HG03432 (cell line): ENCODE results near the gene PSMA8.
A peak's percentile ranks its signal among the peaks of the same experiment; 100 is the strongest.
"Not testable (repeated sequence)": the region's sequence is repeated elsewhere in the genome, so short reads cannot be mapped to it uniquely, and the experiment has no call there.

Experiments used
- ATAC-seq: cut with Tn5 transposase; IDR thresholded peaks from one replicate; pipeline ENCODE4 v1.9.1; 2021; ENCODE audit warnings: mild to moderate bottlenecking, moderate library complexity; ENCODE audit not compliant: unreplicated experiment

The PSMA8 gene

DNA sequence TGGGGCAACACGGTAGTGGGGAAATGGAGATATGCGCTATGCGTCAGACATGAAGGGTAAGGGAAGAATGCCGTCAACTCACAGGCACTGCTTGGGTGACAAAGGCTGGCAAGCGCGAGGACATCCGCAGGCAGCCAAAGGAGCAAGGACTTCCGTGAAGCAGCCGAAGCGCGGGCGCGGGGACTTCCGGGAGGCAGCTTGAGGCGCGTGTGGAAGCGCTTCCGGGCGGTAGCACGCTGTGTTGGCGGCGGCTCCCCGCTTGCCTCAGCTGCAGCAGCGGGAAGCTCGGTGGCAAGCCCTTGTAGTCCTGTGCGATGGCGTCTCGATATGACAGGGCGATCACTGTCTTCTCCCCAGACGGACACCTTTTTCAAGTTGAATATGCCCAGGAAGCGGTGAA lies at the start of gene PSMA8:
TSS of gene PSMA8 (plus strand) at position 218 of the 400 bp plus-strand sequence. CDS start at position 315, 97 bp downstream.
- no peak for ATAC-seq

DNA sequence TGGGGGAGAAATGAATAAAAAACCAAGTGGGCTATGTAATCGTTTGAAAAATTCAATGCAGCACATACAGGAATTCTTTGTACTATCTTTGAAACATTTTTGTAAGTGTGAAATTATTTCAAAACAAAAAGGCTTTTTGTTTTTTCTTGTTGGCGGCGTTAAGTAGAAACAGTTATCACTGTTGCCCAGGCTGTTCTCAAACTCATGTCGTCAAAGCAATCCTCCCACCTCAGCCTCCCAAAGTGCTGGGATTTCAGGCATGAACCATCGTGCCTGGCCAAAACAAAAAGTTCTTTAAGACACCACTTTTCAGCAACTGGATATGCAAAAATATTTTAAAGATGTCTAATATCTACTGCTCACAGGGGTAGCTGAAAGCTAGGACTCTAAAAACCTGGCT lies 48.6 kb upstream of the PSMA8 start:
- no peak for ATAC-seq

DNA sequence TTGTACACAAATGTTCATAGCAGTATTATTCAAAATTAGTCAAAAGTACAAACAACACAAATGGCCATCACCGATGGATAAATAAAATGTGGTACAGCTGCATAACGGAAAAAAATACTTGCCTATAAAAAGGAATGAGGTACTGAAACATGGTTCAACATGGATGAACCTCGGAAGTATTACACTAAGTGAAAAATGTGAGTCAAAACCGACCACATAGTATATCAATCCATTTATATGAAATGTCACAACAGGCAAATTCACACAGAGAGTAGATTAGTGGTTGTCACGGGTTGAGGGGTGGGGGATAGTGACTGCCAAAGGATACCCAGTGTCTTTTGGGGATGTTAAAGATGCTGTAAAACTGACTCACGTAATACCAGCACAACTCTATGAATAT lies 46.7 kb upstream of the PSMA8 start:
- no peak for ATAC-seq

DNA sequence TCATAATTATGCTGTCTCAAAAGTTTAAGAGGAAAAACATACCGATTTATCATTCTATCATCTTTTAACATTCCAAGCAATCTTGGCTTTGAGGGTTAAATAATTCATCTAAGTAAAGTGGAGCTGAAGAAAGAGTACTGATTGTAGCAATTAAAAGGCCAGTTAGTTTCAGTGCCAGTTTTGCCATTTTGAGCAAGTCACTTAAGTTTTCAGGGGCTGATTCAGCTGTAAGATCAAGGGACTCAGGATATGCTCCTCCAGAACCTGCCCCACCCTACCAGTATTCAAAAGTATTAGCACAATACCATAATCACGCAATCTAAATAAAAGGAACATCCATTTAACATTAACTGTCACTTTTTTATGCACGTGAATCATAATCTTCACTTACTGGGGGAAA lies 45.2 kb upstream of the PSMA8 start:
- no peak for ATAC-seq

DNA sequence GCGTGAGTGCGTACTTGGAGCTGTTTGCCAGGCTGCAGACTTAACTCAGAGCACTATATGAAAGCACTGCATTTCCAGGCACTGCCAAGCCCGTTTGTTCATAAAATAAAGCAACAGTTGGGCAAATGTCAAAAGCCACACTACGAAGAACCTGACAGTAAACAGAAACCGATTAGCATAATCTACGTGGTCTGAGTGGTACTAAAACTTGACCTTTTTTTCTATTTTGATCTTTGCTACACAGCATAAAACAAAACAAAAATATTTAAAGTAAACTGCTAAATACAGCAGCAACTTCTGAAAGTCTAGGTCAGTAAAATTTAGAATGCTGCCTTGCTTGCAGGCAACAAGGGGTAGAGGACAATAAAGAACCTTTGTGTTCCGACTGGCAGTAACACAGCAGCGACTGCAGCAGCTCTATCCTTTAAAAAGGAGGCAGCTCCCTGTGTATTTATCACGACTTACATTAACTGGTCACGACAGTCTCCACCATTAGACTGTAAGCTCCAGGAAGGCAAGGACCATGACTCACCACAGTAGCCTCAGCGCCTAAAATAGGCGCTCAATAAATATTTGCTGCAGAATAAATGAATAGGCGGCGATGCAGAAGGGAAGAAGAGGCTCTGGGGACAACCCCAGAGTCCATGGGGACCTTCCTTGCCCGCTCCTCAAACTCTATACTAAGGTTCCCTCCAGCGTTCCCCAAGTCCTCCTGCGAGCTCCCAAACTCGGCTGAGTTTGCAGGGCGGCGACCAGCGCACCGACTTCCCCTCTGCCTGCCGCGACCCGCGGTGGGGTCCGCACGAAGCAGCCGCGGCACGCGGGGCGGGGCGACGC lies 44.2 kb upstream of the PSMA8 start:
- peak; percentile 0 for ATAC-seq

DNA sequence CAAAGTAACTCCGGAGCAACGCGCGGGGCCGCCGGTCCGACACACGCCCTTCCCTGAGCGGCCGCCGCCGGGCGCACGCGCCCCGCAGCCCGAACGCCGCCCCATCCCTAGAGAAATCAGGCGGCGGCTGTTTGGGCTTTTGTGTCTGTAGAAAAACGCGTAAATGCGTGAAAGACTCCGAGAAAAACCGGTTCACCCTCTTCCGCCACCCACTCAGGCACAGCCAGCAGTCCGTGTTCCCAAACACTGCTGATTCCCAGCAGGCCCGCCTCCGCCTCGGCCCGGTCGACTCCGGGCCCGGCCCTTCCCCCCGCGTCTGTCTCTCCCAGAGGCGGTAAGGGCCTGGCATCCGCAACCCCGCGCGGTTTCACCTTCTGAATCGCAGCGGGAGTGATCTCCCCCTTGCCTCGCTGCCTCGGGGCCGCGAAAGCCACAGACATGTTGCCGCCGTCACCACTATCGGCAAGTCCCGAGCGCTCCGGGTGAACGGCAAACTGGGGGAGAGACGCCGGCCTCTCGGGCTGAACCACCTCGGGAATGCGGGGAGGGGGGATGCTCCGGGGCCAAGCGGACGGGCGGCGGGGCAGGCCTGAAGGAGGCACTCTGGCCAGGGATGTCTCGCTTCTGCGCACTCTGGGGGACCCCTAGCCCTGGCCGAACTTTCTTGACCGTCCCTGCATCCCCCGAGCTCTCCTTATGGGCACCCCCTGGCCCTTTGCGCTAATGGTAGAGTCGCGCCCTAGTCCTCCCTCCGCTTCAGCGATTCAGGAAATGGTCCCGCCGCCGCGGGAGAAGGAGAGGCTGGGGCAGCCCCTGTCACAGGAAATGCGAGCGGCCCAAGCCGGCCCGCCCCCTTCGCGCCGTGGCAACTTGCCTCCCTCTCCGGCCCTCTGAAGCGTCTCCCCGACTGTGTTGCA lies 43.3 kb upstream of the PSMA8 start, which contains the start of gene SS18:
TSS of gene SS18 (minus strand) at position 484 of the 917 bp plus-strand sequence. CDS start at position 440, 44 bp downstream.
- ATAC-seq: peak; percentile 84

DNA sequence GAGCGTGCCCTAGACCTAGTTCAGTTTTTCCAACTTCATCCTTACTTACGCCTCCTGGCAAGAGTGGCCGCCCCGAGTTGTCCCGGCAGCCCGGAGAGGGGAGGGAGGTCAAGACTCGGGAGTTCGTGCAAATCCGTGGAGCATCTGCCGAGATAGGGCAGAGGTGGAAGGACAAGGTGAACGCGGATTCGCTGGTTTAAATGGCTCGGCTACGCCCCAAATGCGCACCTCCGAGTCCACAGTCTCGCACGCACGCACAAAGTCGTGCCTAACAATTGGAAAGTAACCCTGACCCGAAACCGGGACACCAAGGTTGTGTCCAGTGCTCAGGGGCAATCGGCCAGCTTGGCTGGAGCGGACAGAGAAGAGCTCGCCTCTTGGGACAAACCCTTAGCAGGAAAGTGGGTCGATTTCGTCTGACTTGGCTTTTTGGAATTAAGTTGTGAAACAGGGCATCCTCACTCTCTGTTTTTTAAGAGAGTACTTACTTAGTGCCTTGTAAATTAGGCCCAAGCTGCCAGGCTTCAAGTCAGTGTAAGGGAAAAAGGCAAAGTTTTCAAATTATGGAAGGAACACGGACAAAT lies 42.5 kb upstream of the PSMA8 start:
- peak; percentile 52 for ATAC-seq

DNA sequence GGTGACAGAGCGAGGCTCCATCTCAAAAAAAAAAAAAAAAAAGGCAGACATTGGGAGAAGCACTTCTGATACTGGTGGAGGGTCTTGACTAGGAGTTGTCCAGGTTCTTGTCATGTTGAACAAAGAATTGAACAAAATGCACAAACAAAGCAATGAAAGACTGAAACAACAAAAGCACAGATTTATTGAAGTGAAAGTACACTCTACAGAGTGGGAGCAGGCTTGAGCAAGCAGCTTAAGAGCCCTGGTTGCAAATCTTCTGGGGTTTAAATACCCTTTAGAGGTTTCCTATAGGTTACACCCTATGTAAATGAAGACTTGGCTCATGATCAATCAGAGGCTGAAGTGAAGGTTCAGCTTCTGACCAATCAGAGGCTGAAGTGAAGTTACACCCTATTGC lies 36.8 kb upstream of the PSMA8 start:
- no peak for ATAC-seq

DNA sequence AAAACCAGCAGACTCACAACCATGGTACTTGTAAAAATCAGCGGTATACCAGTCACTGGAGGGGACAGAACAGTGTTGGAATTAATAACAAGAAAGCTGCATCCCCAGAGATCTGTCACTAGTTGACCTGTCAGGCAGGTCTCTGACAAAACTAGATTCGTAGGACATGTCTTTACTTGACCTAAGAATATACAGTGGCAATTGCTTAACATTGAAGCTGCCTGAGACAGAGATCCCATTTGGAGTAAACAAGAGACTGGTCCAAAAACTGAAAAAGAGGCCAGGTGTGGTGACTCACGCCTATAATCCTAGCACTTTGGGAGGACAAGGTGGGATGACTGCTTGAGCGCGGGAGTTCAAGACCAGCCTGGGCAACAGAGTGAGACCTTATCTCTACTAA lies 36.1 kb upstream of the PSMA8 start:
- ATAC-seq: no peak

DNA sequence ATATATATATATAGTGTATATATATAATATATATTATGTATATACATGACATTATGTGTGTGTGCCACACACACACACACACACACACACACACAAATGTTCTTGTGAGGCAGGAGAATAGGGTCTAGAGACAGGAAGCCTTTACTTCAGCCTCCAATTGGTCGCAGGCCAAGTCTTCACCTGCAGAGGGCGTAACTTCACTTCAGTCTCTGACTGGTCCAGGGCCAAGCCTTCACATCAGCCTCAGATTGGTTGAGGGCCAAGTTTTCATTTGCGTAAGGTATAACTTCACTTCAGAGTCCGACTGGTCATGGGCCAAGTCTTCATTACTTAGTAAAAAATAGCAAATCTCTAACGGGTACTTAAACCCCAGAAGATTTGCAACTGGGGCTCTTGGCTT lies 30.1 kb upstream of the PSMA8 start:
- ATAC-seq: no peak

DNA sequence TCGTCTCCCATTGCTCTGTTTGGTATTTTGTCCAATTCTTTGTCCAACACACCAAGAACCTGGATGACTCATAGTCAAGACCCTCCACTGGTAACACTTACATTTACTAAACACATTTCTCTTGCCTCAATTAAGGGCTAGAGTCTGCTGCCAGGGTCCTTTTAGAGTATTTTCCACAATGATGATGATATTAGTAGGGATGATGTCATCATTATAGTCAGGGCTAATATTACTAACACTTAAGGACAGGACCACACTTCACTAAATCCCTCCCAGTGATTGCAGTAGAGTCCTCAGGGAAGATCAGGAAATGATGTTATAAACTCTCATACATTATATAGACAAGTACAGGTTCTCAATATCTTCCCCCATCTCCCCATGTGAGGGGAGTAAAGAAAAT lies 29.6 kb upstream of the PSMA8 start:
- ATAC-seq: no peak

DNA sequence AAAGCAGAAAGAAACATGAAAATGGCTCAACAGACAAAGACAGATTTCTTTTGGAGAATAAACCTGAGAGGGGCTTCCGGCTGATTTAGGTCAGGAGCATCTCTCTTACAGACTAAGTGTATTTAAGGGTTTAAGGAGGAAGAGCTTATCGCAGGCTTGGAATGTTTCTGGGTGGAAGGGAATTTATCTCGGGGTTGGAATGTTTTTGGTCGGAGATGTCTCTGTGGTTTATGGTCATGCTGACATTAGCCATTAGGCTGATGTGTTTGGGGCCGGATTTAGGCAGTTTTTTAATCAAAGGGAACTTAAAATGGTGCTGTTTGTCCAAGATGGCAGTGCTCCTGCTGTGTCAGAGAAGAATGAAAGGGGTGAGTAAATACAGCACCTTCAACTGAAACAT lies 14.4 kb upstream of the PSMA8 start:
- no peak for ATAC-seq

DNA sequence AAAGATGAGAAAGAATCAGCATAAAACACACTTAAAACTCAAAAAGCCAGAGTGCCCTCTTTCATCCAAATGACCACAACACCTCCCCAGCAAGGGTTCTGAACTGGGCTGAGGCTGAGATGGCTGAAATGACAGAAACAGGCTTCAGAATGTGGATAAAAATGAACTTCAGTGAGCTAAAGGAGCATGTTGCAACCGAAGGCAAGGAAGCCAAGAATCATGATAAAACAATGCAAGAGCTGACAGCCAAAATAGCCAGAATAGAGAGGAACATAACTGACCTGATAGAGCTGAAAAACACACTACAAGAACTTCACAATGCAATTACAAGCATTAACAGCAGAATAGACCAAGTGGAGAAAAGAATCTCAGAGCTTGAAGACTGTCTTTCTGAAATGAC lies 12.2 kb upstream of the PSMA8 start:
- no peak for ATAC-seq

DNA sequence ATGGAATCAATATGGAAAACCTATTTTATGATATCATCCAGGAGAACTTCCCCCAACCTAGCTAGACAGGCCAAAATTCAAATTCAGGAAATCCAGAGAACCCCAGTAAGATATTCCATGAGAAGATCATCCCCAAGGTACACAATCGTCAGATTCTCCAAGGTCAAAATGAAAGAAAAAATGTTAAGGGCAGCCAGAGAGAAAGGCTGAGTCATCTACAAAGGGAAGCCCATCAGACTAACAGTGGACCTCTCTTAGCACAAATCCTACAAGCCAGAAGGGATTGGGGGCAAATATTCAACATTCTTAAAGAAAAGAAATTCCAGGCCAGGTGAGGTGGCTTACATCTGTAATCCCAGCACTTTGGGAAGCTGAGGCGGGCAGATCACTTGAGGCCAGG lies 11.7 kb upstream of the PSMA8 start:
- ATAC-seq: not testable (repeated sequence)

DNA sequence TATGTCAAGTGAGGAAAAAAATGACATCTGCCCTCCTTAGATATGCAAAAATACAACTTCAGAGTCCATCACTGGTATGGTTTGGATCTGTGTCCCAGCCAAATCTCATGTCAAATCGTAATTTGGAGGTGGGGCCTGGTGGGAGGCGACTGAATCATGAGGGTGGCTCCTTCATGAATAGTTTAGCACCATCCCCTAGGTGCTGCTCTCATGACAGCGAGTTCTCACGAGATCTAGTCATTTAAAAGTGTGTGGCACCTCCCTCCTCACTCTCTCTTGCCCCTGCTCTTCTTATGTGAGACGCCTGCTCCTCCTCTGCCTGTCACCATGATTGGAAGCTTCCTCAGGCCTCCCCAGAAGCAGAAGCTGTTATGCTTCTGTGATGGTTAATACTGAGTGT lies 5.9 kb upstream of the PSMA8 start:
- no peak for ATAC-seq

DNA sequence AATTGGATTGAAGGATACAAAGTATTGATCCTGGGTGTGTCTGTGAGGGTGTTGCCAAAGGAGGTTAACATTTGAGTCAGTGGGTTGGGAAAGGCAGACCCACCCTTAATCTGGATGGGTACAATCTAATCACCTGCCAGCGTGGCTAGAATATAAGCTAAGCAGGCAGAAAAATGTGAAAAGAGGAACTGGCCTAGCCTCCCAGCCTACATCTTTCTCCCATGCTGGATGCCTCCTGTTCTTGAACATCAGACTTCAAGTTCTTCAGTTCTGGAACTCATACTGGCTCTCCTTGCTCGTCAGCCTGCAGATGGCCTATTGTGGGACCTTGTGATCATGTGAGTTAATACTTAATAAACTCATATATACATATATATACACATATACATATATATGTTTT lies 5.5 kb upstream of the PSMA8 start:
- not testable (repeated sequence) for ATAC-seq

DNA sequence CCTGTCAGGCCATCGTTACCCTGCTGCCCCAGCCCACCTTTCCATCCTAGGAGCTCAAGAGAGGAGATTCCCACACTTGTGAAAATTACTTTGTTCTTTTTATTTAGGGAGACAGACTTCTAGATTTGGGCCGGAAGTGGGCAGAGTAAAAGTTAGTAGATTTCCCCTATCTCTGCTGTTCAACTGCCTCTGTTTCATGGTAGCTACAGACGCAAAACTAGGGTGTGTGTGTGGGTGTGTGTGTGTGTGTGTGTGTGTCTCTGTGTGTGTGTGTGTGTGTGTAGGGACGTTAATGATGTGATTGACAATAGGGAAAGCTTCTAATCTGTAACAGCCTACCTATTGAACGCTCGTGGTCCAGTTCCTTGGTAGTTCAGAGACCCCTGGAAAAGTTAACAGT lies 438 bp downstream of the PSMA8 start:
- no peak for ATAC-seq

DNA sequence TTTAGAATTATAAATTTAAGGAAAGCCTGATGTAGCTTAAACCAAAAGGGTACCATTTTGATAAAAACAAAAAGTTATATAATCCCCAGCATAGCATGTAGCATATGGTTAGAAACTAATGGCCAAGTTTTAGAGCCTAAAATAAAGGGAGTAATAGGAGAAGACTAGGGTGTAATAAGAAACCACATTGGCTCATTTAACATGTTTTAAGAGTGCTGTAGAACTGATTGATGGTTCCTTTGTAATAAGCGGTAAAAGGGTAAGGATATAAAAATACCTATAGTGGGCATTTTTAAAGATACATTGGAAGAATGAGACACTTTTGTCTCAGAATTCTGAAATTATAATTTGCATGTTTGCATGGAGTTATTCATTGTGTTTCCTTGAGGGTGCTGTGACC lies 1.9 kb downstream of the PSMA8 start:
- ATAC-seq: no peak

DNA sequence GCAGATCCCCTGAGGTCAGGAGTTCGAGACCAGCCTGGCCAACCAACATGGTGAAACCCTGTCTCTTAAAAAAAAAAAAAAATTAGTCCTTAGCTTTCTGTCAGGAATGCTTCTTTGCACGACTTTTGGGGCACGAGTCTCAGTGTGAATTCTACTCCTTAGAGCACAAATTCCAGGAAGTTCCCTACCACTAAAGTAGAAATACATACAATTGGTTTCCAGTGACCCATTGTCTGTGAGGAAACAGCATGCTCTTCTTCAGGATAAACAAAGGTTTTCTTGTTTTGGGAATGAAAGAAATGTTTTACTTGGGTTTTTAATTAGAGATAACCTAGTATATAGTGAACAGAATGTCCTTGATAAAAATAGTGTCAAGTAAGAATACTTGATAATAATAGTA lies 23.7 kb downstream of the PSMA8 start:
- ATAC-seq: no peak

DNA sequence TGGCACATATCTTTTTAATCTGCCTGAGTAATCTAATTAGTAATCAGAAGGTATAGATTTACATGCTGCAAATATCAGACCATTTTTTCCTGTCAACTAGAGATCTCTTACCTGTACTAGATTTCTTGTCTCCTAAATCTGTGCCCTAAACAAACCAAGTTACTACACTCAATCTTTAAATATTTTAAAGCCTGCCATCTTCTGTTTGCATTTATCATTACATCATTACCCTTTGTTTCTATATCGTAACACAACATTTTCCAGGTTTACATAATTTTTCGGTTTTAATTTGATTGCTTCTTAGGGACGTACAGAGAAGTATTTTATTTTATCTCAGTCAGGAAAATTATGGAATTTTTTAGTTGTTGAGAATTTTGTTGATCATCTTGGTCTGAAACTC lies 25.7 kb downstream of the PSMA8 start:
- ATAC-seq: no peak

DNA sequence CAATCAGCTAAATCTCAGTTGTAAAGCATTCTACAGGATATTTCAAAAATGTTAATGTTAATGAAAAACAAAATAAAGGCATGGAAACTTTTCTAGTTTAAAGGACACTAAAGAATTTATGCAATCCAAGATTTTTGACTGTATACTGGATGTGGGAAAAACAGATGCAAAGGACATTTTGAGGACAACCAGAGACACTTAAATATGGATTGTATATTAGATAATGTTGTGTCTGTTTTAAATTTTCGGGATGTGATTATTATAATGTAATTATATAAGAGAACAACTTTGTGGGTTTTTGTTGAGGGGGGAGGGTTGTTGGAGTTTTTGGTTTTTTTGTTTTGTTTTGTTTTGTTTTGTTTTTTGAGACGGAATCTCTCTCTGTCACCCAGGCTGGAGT lies 30.9 kb downstream of the PSMA8 start:
- no peak for ATAC-seq
